ENCODE measurements around the gene PIEZO2.

The PIEZO2 gene

GRCh38 chr18:10718809-10719208 is 430.6 kb downstream of the PIEZO2 start:
- no peak for DNase-seq

GRCh38 chr18:10715791-10716190 is 433.6 kb downstream of the PIEZO2 start:
- no peak for DNase-seq

- DNase-seq = no peak
These were observed 436.0 kb downstream of the PIEZO2 start for GRCh38 chr18:10713409-10713808.

GRCh38 chr18:10707294-10707693 is 442.1 kb downstream of the PIEZO2 start:
- no peak for DNase-seq

GRCh38 chr18:10705786-10706185 is 443.6 kb downstream of the PIEZO2 start:
- no peak for DNase-seq

- DNase-seq = no peak
These were observed 444.1 kb downstream of the PIEZO2 start for GRCh38 chr18:10705291-10705690.

GRCh38 chr18:10702206-10702605 is 447.2 kb downstream of the PIEZO2 start:
- DNase-seq = no peak

GRCh38 chr18:10690366-10690765 is 459.0 kb downstream of the PIEZO2 start:
- DNase-seq = no peak

- no peak for DNase-seq
These were observed 459.4 kb downstream of the PIEZO2 start for GRCh38 chr18:10690035-10690329.

GRCh38 chr18:10689236-10690034 is 459.9 kb downstream of the PIEZO2 start:
- no peak for DNase-seq

GRCh38 chr18:10688766-10689165 is 460.6 kb downstream of the PIEZO2 start:
- no peak for DNase-seq

GRCh38 chr18:10687161-10687925 is 462.0 kb downstream of the PIEZO2 start:
- no peak for DNase-seq

GRCh38 chr18:10686308-10686707 is 463.1 kb downstream of the PIEZO2 start:
- no peak for DNase-seq

GRCh38 chr18:10685484-10685883 is 463.9 kb downstream of the PIEZO2 start:
- no peak for DNase-seq

- no peak for DNase-seq
These were observed 467.0 kb downstream of the PIEZO2 start for GRCh38 chr18:10682368-10682714.

GRCh38 chr18:10681581-10682367 is 467.6 kb downstream of the PIEZO2 start:
- DNase-seq = no peak

GRCh38 chr18:10680271-10680596 is 469.1 kb downstream of the PIEZO2 start:
- no peak for DNase-seq

- DNase-seq = no peak
These were observed 469.7 kb downstream of the PIEZO2 start for GRCh38 chr18:10679557-10680270.

- no peak for DNase-seq
These were observed 477.9 kb downstream of the PIEZO2 start for GRCh38 chr18:10671441-10671840.

- no peak for DNase-seq
These were observed 478.5 kb downstream of the PIEZO2 start for GRCh38 chr18:10670856-10671255.

- no peak for DNase-seq
These were observed 479.8 kb downstream of the PIEZO2 start for GRCh38 chr18:10669441-10670100.

GRCh38 chr18:10663750-10664149 is 485.6 kb downstream of the PIEZO2 start:
- DNase-seq = no peak

GRCh38 chr18:10661317-10661716 is 488.1 kb downstream of the PIEZO2 start:
- no peak for DNase-seq
